ENCODE results near the gene TGFBR1.
A peak's percentile ranks its signal among the peaks of the same experiment; 100 is the strongest.

TGFBR1 gene

GRCh38 chr9:99056886-99057664, 47.8 kb upstream of the TGFBR1 start:
- Histone ChIP-seq H4K20me1 (ENCODE audit: insufficient read depth, low read length) (no peaks in the 10 kb centered on the region), H3K27me3 (replicated peaks; ENCODE audit: insufficient read depth, low read length) (no peaks in the 10 kb centered on the region), H3K36me3 (replicated peaks; ENCODE audit: insufficient read depth, low read length) (no peaks in the 10 kb centered on the region), H3K27ac (ENCODE audit: low read length) (no peak overlapping the region), H3K4me3 (ENCODE audit: low read length) (no peak overlapping the region), H3K9me2 (replicated peaks; ENCODE audit: insufficient read depth, low read length) (no peaks in the 10 kb centered on the region), H3K9ac (ENCODE audit: low read length) (no peak overlapping the region), H3K4me1 (ENCODE audit: low read length) (peaks cover 50% of the 10 kb centered on the region), H2AFZ (ENCODE audit: low read length) (no peak overlapping the region), H3K79me2 (ENCODE audit: low read length) (no peaks in the 10 kb centered on the region), H3K9me3 (replicated peaks; ENCODE audit: insufficient read depth, low read length) (no peaks in the 10 kb centered on the region), H3F3A (ENCODE audit: insufficient read depth, low read length) (peaks cover 8% of the 10 kb centered on the region; the same call in 1 of the 2 replicates), H3K4me2 (ENCODE audit: low read depth, low read length) (peak overlapping the region; percentile 23; the same call in 1 of the 2 replicates)
- peak; percentile 32 for DNase-seq
- no peak for TF ChIP-seq CTCF (IDR thresholded peaks at IDR 0.05; ENCODE audit: low read length)
- TF ChIP-seq EZH2 (optimal IDR thresholded peaks at IDR 0.05; ENCODE audit: low read depth, low read length), result no peak

GRCh38 chr9:99057665-99058625, 47.0 kb upstream of the TGFBR1 start:
- peak; percentile 84 for DNase-seq

More at GRCh38 chr9:99057665-99058625, 47.0 kb upstream of the TGFBR1 start:
- Histone ChIP-seq H4K20me1 (ENCODE audit: insufficient read depth, low read length) (no peaks in the 10 kb centered on the region), H3K27me3 (replicated peaks; ENCODE audit: insufficient read depth, low read length) (no peaks in the 10 kb centered on the region), H2AFZ (ENCODE audit: low read length) (no peak overlapping the region), H3K27ac (ENCODE audit: low read length) (no peak overlapping the region; the same call in 1 of the 2 replicates), H3K4me2 (ENCODE audit: low read depth, low read length) (peak overlapping the region; percentile 23), H3K9ac (ENCODE audit: low read length) (no peak overlapping the region), H3K9me2 (replicated peaks; ENCODE audit: insufficient read depth, low read length) (no peaks in the 10 kb centered on the region), H3K4me1 (ENCODE audit: low read length) (peaks cover 41% of the 10 kb centered on the region), H3K79me2 (ENCODE audit: low read length) (no peaks in the 10 kb centered on the region), H3K4me3 (ENCODE audit: low read length) (no peak overlapping the region), H3F3A (ENCODE audit: insufficient read depth, low read length) (peaks cover 8% of the 10 kb centered on the region; the same call in 1 of the 2 replicates), H3K9me3 (replicated peaks; ENCODE audit: insufficient read depth, low read length) (no peaks in the 10 kb centered on the region), H3K36me3 (replicated peaks; ENCODE audit: insufficient read depth, low read length) (no peaks in the 10 kb centered on the region)
- TF ChIP-seq EZH2phosphoT487 (IDR thresholded peaks at IDR 0.05; ENCODE audit: low read length) (no peak), EZH2 (optimal IDR thresholded peaks at IDR 0.05; ENCODE audit: low read depth, low read length) (no peak), CTCF (IDR thresholded peaks at IDR 0.05; ENCODE audit: low read length) (no peak)

Data from MM.1S (cell line).